Transverse colon (tissue), 4 donors: ENCODE data around the gene THBS2. TPM values are rescaled to one million over a fixed set of nuclear protein-coding genes. Genes with fewer than 3 reads are reported as not detected.

Source experiments
- DNase-seq: peaks from one replicate; pipeline ENCODE4 v3.0.0-alpha.2; 2019
- H3K27ac ChIP-seq, 4 donors: fragments of 200-600 bp; sonication (generic); 2 replicates each; pipeline ENCODE4 v1.5.1; 2016 to 2018; ENCODE audit warnings: inconsistent platforms in 4 of 4
- H3K27me3 ChIP-seq: fragments of 200-600 bp; sonication (generic); 2 replicates; pipeline ENCODE4 v1.5.1; 2017; ENCODE audit warnings: inconsistent platforms
- H3K36me3 ChIP-seq, 4 donors: fragments of 200-600 bp; sonication (generic); 2 replicates each; pipeline ENCODE4 v1.5.1; 2017 to 2019; ENCODE audit warnings: inconsistent platforms in 4 of 4
- H3K4me1 ChIP-seq, 4 donors: fragments of 200-600 bp; sonication (generic); 2 replicates each; pipeline ENCODE4 v1.5.1; 2017 to 2020; ENCODE audit warnings: inconsistent platforms in 4 of 4
- H3K4me3 ChIP-seq, 4 donors: fragments of 200-600 bp; sonication (generic); 1 replicate in 1 of 4; 2 replicates in 3 of 4; pipeline versions ENCODE4 v1.5.1 to v1.6.1; 2017 to 2019; ENCODE audit warnings: inconsistent platforms in 4 of 4
- H3K9me3 ChIP-seq, 2 donors: fragments of 200-600 bp; sonication (generic); 2 replicates each; pipeline ENCODE4 v1.5.1; 2017 to 2019; ENCODE audit warnings: inconsistent platforms in 2 of 2
- EP300 ChIP-seq: sonication (generic); formaldehyde crosslinking; IDR thresholded peaks from one replicate; pipeline ENCODE4 v1.6.1; 2017; ENCODE audit warnings: antibody characterized with exemption, low read depth
- POLR2A ChIP-seq: fragments of 450-650 bp; IDR thresholded peaks from one replicate; pipeline ENCODE4 v1.6.1; 2016; ENCODE audit warnings: antibody characterized with exemption, mild to moderate bottlenecking, moderate library complexity
- POLR2AphosphoS5 ChIP-seq, 3 donors: sonication (generic); formaldehyde crosslinking; IDR thresholded peaks; one replicate each; pipeline ENCODE4 v1.6.1; 2016; ENCODE audit warnings: antibody characterized with exemption in 3 of 3
- WGBS, 2 donors: methylation state at CpG; one replicate each; pipeline ENCODE4 v1.1.5; 2018; ENCODE audit warnings: low coverage in 1 of 2; 5-methylcytosine and 5-hydroxymethylcytosine counted together
- in situ Hi-C, 4 donors: fragments of 200-750 bp; cut with MboI; loops; one replicate each; pipeline versions ENCODE4 v1.15.0 to v1.15.1; 2017; ENCODE audit warnings: low sequenced_read_pairs in 3 of 4, low pct_ligation_motif_present in 1 of 4, low pct_unique_long_range_greater_than_20kb in 1 of 4
- intact Hi-C: fragments of 100-400 bp; cut with DNase I; formaldehyde crosslinking; loops from one replicate; pipeline ENCODE4 v1.15.1; 2023; ENCODE audit warnings: low total_unique reads
- total RNA-seq, 4 donors: library from RNA; depleted of rRNA; stranded (reverse); fragments of >200 nt; gene quantifications; one replicate each; pipeline ENCODE4 v1.1.0, GENCODE V29; 2016
- TF ChIP-seq, protein P1 (sequence below), 5 experiments: fragments of 200-600 bp in 3 of 5; fragments of 450-650 bp in 2 of 5; sonication (generic) in 3 of 5; IDR thresholded peaks; 1 replicate in 2 of 5; 2 replicates in 3 of 5; pipeline ENCODE4 v1.5.1; 2016 to 2017; ENCODE audit warnings: antibody characterized with exemption in 5 of 5, inconsistent platforms in 3 of 5, mild to moderate bottlenecking in 2 of 5, moderate library complexity in 1 of 5

The THBS2 gene
- total RNA-seq, 4 donors from 2014 or later, result 11.5 to 25.5 (median 18.1) TPM

DNA sequence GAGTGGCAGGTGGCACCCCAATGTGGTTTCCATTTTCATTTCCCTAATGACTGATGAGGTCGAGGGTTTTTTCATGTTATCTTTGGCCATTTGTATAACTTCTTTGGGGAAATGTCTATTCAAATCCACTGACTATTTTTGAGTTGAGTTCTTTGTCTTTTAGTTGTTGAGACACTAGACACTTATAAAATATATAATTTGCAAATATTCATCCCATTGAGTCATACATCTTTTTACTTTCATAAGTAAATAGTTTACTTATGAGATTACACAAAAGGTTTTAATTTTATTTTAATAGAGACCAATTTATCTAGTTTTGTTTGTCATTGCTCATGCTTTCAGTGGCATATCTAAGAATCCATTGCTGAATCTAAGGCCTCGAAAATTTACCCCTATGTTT lies 49.5 kb downstream of the THBS2 start:
- WGBS, 2 donors, result 54 to 67% methylated on average over 2 of the region's 2 CpGs
- in situ Hi-C loops (no loop called here), intact Hi-C loops (no loop called here)
- Histone ChIP-seq H3K9me3 (peaks cover 10 to 13% of the 10 kb centered on the region in 2 donors), H3K4me3 (no peak overlapping the region), H3K27me3 (no peaks in the 10 kb centered on the region), H3K36me3 (no peaks in the 10 kb centered on the region), H3K27ac (no peak overlapping the region), H3K4me1 (peaks cover 0 to 3% (median 0%) of the 10 kb centered on the region in 4 donors)
- TF ChIP-seq, protein P1, sequence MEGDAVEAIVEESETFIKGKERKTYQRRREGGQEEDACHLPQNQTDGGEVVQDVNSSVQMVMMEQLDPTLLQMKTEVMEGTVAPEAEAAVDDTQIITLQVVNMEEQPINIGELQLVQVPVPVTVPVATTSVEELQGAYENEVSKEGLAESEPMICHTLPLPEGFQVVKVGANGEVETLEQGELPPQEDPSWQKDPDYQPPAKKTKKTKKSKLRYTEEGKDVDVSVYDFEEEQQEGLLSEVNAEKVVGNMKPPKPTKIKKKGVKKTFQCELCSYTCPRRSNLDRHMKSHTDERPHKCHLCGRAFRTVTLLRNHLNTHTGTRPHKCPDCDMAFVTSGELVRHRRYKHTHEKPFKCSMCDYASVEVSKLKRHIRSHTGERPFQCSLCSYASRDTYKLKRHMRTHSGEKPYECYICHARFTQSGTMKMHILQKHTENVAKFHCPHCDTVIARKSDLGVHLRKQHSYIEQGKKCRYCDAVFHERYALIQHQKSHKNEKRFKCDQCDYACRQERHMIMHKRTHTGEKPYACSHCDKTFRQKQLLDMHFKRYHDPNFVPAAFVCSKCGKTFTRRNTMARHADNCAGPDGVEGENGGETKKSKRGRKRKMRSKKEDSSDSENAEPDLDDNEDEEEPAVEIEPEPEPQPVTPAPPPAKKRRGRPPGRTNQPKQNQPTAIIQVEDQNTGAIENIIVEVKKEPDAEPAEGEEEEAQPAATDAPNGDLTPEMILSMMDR (IDR thresholded peaks at IDR 0.05), result no peak
- TF ChIP-seq POLR2AphosphoS5 (IDR thresholded peaks at IDR 0.05) (no peak), POLR2A (no peak), EP300 (no peak)
- DNase-seq, result no peak

DNA sequence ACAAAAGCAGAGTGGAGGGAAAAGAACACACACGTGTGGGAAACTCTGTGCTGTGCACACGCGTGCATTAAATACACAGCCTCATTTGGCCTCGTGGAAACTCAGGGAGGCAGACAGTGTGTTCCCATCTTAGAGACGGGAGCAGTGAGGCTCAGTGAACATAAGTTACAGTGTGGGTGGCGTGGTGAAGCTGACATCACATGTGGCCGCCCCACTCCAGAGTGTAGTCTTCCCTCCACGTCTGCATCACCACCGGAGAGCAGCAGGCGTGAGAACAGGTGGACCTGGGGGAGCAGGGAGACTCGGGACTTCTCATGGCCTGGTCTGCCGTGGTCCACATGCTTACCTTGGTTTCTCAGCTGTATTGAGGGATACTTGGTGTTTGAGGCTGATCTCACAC lies 51.7 kb downstream of the THBS2 start:
- Histone ChIP-seq H3K4me1 (peaks cover 0 to 3% (median 0%) of the 10 kb centered on the region in 4 donors), H3K27me3 (no peaks in the 10 kb centered on the region), H3K27ac (no peak overlapping the region), H3K9me3 (peaks cover 2 to 4% of the 10 kb centered on the region in 2 donors), H3K4me3 (no peak overlapping the region), H3K36me3 (no peaks in the 10 kb centered on the region)
- no peak for DNase-seq
- 86 to 95% methylated on average over 7 to 12 of the region's 12 CpGs for WGBS, 2 donors
- TF ChIP-seq, protein P1 (IDR thresholded peaks at IDR 0.05), result no peak
- TF ChIP-seq POLR2A (no peak), EP300 (no peak), POLR2AphosphoS5 (IDR thresholded peaks at IDR 0.05) (no peak)
- in situ Hi-C loops, result no loop called here
- intact Hi-C loops, result no loop called here

DNA sequence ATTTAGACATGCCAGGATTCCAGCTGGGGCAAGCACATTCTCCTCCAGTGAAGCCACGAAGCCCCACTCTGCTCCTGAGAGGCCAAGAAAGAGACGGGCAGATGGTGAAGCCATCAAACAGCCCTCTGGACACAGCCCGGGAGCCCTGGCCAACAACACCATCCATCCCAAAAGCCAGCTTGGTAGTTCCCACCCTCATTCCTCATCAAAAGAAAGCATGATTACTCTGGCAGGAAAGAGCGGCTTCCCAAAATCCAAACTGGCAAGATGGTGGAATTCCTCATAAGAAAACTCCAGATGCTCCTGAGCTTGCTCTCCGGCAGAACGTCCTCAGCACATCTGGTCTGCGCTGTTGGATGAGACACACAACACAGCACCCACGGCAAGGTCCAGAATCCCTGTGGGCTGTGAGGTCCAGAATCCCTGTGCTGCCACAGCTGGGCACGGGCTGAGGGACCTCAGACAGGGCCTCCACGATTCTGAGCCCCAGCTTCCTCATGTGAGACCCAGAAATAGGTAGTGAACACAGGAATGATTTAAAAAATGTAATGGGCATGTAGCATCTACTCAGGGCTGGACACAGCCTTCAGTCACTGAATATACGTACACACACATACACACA lies 52.6 kb downstream of the THBS2 start:
- TF ChIP-seq POLR2A, result no peak
- TF ChIP-seq, protein P1 (IDR thresholded peaks at IDR 0.05), result no peak
- no peak for TF ChIP-seq EP300
- no peak for TF ChIP-seq POLR2AphosphoS5 (IDR thresholded peaks at IDR 0.05)
- intact Hi-C loops, result no loop called here
- Histone ChIP-seq H3K27ac (no peak overlapping the region), H3K4me3 (no peak overlapping the region), H3K9me3 (no peaks in the 10 kb centered on the region), H3K4me1 (peaks cover 0 to 3% (median 0%) of the 10 kb centered on the region in 4 donors), H3K36me3 (no peaks in the 10 kb centered on the region), H3K27me3 (no peaks in the 10 kb centered on the region)
- no peak for DNase-seq
- WGBS, 2 donors, result 78 to 100% methylated on average over 1 to 11 of the region's 11 CpGs
- in situ Hi-C loops, result no loop called here

DNA sequence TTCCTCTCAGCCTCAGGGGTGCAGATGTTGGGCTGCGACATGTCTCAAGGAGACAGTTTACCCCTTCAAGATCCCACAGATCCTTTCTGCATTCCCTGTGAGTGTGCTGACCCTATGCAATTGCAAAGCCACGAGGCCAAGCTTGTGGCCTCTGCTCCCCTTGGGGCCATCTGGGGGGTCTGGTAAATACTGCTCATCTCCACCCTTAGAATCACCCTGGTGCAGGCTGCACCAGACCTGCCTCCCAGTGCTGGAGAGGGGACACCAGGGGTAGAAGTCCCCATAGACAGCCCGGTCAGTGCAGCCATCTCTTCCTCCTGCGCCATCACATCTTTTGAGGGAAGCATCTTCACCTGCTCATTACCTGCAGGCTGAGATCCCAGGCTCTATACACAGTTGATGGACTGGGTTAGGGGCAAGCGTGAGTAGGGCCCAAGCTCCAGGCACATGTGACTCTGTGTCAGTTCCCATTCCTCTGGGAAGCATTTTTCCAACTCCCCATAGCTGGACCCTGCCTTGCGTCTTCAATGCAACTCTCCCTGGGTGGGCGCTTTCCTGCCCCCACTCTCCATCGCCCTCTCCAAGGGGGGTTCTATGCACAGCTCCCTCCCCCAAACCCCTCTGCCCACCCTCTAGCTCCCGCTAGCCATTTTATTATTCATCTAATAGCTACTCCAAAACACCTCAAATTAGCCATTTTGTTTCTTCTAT lies 53.9 kb downstream of the THBS2 start:
- Histone ChIP-seq H3K4me1 (no peaks in the 10 kb centered on the region), H3K36me3 (no peaks in the 10 kb centered on the region), H3K27me3 (no peaks in the 10 kb centered on the region), H3K4me3 (no peak overlapping the region), H3K27ac (no peak overlapping the region), H3K9me3 (no peaks in the 10 kb centered on the region)
- in situ Hi-C loops, result no loop called here
- WGBS, 2 donors, result 91 to 93% methylated on average over 3 to 9 of the region's 9 CpGs
- DNase-seq, result no peak
- intact Hi-C loops, result no loop called here
- TF ChIP-seq, protein P1 (IDR thresholded peaks at IDR 0.05), result no peak
- TF ChIP-seq POLR2A (no peak), EP300 (no peak), POLR2AphosphoS5 (IDR thresholded peaks at IDR 0.05) (no peak)
